GM23338 (cell line): ENCODE measurements around the gene EPS8. TPM values are rescaled to one million over a fixed set of nuclear protein-coding genes. Genes with fewer than 3 reads are reported as not detected.

Experiments used
- ATAC-seq: fragments of 200-7000 bp; cut with Tn5 transposase; 3 replicates; pipeline ENCODE4 v1.9.1; 2020
- DNase-seq: peaks from one replicate; pipeline ENCODE4 v3.0.0-alpha.2; 2015; ENCODE audit warnings: low spot score
- H2AFZ ChIP-seq: fragments of 200-600 bp; sonication (generic); 2 replicates; pipeline ENCODE4 v1.8.0; 2016; ENCODE audit warnings: antibody characterized with exemption, mild to moderate bottlenecking, moderate library complexity
- H3F3A ChIP-seq: fragments of 200-600 bp; sonication (generic); replicated peaks from 2 replicates; pipeline ENCODE4 v1.8.0; 2017; ENCODE audit warnings: antibody characterized with exemption, mixed run types, low read depth
- H3K27ac ChIP-seq: fragments of 200-600 bp; sonication (generic); 2 replicates; pipeline ENCODE4 v1.6.1; 2016; ENCODE audit warnings: low read depth
- H3K27me3 ChIP-seq: fragments of 200-600 bp; sonication (generic); 2 replicates; pipeline ENCODE4 v1.8.0; 2016; ENCODE audit warnings: mild to moderate bottlenecking, mixed run types, moderate library complexity; ENCODE audit not compliant: insufficient read depth
- H3K36me3 ChIP-seq: fragments of 200-600 bp; sonication (generic); 2 replicates; pipeline ENCODE4 v1.8.0; 2016; ENCODE audit warnings: mild to moderate bottlenecking; ENCODE audit not compliant: insufficient read depth
- H3K4me1 ChIP-seq: fragments of 200-600 bp; sonication (generic); 2 replicates; pipeline ENCODE4 v1.8.0; 2016; ENCODE audit warnings: mild to moderate bottlenecking, moderate library complexity; ENCODE audit not compliant: insufficient read depth
- H3K4me2 ChIP-seq: fragments of 200-600 bp; sonication (generic); 2 replicates; pipeline ENCODE4 v1.7.1; 2017; ENCODE audit warnings: mixed run types
- H3K4me3 ChIP-seq: fragments of 200-600 bp; sonication (generic); 2 replicates; pipeline ENCODE4 v1.6.1; 2016; ENCODE audit warnings: mixed run types
- H3K79me2 ChIP-seq: fragments of 200-600 bp; sonication (generic); replicated peaks from 2 replicates; pipeline ENCODE4 v1.8.0; 2017; ENCODE audit warnings: mild to moderate bottlenecking; ENCODE audit not compliant: insufficient read depth
- H3K9me2 ChIP-seq: fragments of 200-600 bp; sonication (generic); 2 replicates; pipeline ENCODE4 v1.8.0; 2017; ENCODE audit not compliant: insufficient read depth
- H4K20me1 ChIP-seq: fragments of 200-600 bp; sonication (generic); replicated peaks from 2 replicates; pipeline ENCODE4 v1.8.0; 2017; ENCODE audit warnings: mild to moderate bottlenecking; ENCODE audit not compliant: insufficient read depth
- H3K27ac Mint-ChIP-seq: 2 replicates; pipeline ENCODE4 v1.8.0; 2020; ENCODE audit warnings: inconsistent platforms, mild to moderate bottlenecking, moderate library complexity, mixed read lengths
- H3K27me3 Mint-ChIP-seq: 3 replicates; pipeline ENCODE4 v1.8.0; 2022; ENCODE audit warnings: low read depth, mild to moderate bottlenecking, moderate library complexity, mixed read lengths, inconsistent platforms; ENCODE audit not compliant: insufficient read depth, poor library complexity
- H3K36me3 Mint-ChIP-seq: 3 replicates; pipeline ENCODE4 v1.8.0; 2021; ENCODE audit warnings: low read depth, mild to moderate bottlenecking, inconsistent platforms, moderate library complexity, mixed read lengths
- H3K4me1 Mint-ChIP-seq: 3 replicates; pipeline ENCODE4 v1.8.0; 2020; ENCODE audit warnings: mild to moderate bottlenecking, inconsistent platforms, mixed read lengths
- H3K4me3 Mint-ChIP-seq: 3 replicates; pipeline ENCODE4 v1.8.0; 2021; ENCODE audit warnings: moderate library complexity, mild to moderate bottlenecking, inconsistent platforms, mixed read lengths
- H3K9me3 Mint-ChIP-seq: 3 replicates; pipeline ENCODE4 v1.8.0; 2020; ENCODE audit warnings: moderate library complexity, mild to moderate bottlenecking, inconsistent platforms, mixed read lengths
- CREB1 ChIP-seq: fragments of 250-450 bp; sonication (Bioruptor Pico); IDR thresholded peaks from 2 replicates; pipeline ENCODE4 v1.5.0; 2020; ENCODE audit warnings: low read depth, mild to moderate bottlenecking, moderate library complexity
- CTCF ChIP-seq, 2 experiments: fragments of 200-600 bp in 1 of 2; sonication (generic) in 1 of 2; conservative IDR thresholded peaks; 2 replicates each; pipeline versions ENCODE4 v1.5.1 to v1.6.1; 2016 to 2017; ENCODE audit warnings: antibody characterized with exemption in 2 of 2, low read depth in 2 of 2, mild to moderate bottlenecking in 2 of 2, moderate library complexity in 1 of 2
- EZH2phosphoT487 ChIP-seq: fragments of 200-600 bp; sonication (generic); IDR thresholded peaks from one replicate; pipeline ENCODE4 v1.8.1; 2018; ENCODE audit warnings: antibody characterized with exemption; ENCODE audit not compliant: unreplicated experiment
- JUNB ChIP-seq: IDR thresholded peaks from one replicate; pipeline ENCODE4 v1.6.1; 2016; ENCODE audit warnings: antibody characterized with exemption; ENCODE audit not compliant: unreplicated experiment
- NANOG ChIP-seq: IDR thresholded peaks from 2 replicates; pipeline ENCODE4 v1.6.1; 2016; ENCODE audit warnings: antibody characterized with exemption, borderline replicate concordance
- POLR2AphosphoS5 ChIP-seq: IDR thresholded peaks from 2 replicates; pipeline ENCODE4 v1.6.1; 2016; ENCODE audit warnings: antibody characterized with exemption, low read depth
- STAT1 ChIP-seq: IDR thresholded peaks from one replicate; pipeline ENCODE4 v1.6.1; 2016; ENCODE audit warnings: antibody characterized with exemption; ENCODE audit not compliant: unreplicated experiment
- ZNF114 ChIP-seq: fragments of 250-450 bp; sonication (Bioruptor Pico); IDR thresholded peaks from 2 replicates; pipeline ENCODE4 v1.5.0; 2020; ENCODE audit warnings: mild to moderate bottlenecking, moderate library complexity
- ZNF331 ChIP-seq: fragments of 250-450 bp; sonication (Bioruptor Pico); IDR thresholded peaks from 2 replicates; pipeline ENCODE4 v1.5.0; 2020; ENCODE audit warnings: low read depth, mild to moderate bottlenecking, moderate library complexity
- ZNF462 ChIP-seq: fragments of 250-450 bp; sonication (Bioruptor Pico); IDR thresholded peaks from 2 replicates; pipeline ENCODE4 v1.5.0; 2020; ENCODE audit warnings: mild to moderate bottlenecking, moderate library complexity
- polyA plus RNA-seq: library from polyadenylated mRNA; unstranded; fragments of >200 nt; fragmentation: Nextera tagmentation; extraction: Ambion mirVana; gene quantifications from 2 replicates; pipeline ENCODE4 v1.2.1, GENCODE V29; 2016
- total RNA-seq: library from RNA; depleted of rRNA; stranded (reverse); fragments of >200 nt; shearing (Covaris generic); gene quantifications from 2 replicates; pipeline ENCODE4 v1.2.3, GENCODE V29; 2014
- TF ChIP-seq, protein P1 (sequence below): IDR thresholded peaks from 2 replicates; pipeline ENCODE4 v1.6.1; 2016; ENCODE audit warnings: antibody characterized with exemption
- TF ChIP-seq, protein P2 (sequence below): IDR thresholded peaks from one replicate; pipeline ENCODE4 v1.6.1; 2018; ENCODE audit warnings: antibody characterized with exemption; ENCODE audit not compliant: unreplicated experiment

The EPS8 gene
- total and polyA plus RNA-seq, 2 experiments from 2014 or later, result 3.5 to 5.4 TPM

DNA sequence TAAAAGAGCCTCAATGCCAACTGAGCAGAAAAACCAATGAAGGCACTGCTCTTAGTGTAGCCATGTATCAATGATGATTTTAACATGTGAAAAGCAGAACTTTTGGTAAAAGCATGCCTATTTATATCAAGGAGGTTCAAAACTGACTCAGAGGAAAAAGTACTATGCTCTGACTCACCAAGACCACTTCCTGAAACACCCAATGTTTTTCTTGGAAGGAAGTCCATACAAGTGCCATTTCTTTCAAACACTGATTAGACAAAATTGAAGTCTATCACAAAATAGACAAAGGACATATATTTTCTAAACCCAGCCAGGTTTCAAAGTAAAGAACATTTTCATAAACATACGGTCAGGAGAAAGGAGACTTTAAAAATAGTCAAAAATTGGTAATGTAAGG lies 88.6 kb downstream of the EPS8 start:
- Histone ChIP-seq H3K79me2 (no peaks in the 10 kb centered on the region), H3F3A (no peaks in the 10 kb centered on the region), H3K4me1 (peaks cover 7% of the 10 kb centered on the region; the same call in 1 of the 2 replicates), H3K4me3 (no peak overlapping the region), H3K4me2 (no peak overlapping the region), H3K9me2 (no peaks in the 10 kb centered on the region), H2AFZ (no peak overlapping the region), H4K20me1 (no peaks in the 10 kb centered on the region), H3K27me3 (no peaks in the 10 kb centered on the region), H3K36me3 (no peaks in the 10 kb centered on the region), H3K27ac (no peak overlapping the region)
- Mint-ChIP-seq H3K27ac (no peak overlapping the region), H3K4me1 (peaks cover 5% of the 10 kb centered on the region; the same call in 2 of the 3 replicates), H3K4me3 (no peak overlapping the region), H3K9me3 (no peaks in the 10 kb centered on the region), H3K27me3 (no peaks in the 10 kb centered on the region), H3K36me3 (no peaks in the 10 kb centered on the region)
- TF ChIP-seq EZH2phosphoT487 (no peak), NANOG (no peak), CREB1 (no peak), STAT1 (no peak), ZNF114 (CRISPR knock-in tag) (no peak), POLR2AphosphoS5 (no peak), JUNB (no peak), ZNF331 (no peak), CTCF (conservative IDR thresholded peaks at IDR 0.05; ENCODE audit: low read depth in 2 of 2) (no peak), ZNF462 (CRISPR knock-in tag) (no peak)
- TF ChIP-seq, protein P1, sequence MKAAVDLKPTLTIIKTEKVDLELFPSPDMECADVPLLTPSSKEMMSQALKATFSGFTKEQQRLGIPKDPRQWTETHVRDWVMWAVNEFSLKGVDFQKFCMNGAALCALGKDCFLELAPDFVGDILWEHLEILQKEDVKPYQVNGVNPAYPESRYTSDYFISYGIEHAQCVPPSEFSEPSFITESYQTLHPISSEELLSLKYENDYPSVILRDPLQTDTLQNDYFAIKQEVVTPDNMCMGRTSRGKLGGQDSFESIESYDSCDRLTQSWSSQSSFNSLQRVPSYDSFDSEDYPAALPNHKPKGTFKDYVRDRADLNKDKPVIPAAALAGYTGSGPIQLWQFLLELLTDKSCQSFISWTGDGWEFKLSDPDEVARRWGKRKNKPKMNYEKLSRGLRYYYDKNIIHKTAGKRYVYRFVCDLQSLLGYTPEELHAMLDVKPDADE, result no peak
- TF ChIP-seq, protein P2, sequence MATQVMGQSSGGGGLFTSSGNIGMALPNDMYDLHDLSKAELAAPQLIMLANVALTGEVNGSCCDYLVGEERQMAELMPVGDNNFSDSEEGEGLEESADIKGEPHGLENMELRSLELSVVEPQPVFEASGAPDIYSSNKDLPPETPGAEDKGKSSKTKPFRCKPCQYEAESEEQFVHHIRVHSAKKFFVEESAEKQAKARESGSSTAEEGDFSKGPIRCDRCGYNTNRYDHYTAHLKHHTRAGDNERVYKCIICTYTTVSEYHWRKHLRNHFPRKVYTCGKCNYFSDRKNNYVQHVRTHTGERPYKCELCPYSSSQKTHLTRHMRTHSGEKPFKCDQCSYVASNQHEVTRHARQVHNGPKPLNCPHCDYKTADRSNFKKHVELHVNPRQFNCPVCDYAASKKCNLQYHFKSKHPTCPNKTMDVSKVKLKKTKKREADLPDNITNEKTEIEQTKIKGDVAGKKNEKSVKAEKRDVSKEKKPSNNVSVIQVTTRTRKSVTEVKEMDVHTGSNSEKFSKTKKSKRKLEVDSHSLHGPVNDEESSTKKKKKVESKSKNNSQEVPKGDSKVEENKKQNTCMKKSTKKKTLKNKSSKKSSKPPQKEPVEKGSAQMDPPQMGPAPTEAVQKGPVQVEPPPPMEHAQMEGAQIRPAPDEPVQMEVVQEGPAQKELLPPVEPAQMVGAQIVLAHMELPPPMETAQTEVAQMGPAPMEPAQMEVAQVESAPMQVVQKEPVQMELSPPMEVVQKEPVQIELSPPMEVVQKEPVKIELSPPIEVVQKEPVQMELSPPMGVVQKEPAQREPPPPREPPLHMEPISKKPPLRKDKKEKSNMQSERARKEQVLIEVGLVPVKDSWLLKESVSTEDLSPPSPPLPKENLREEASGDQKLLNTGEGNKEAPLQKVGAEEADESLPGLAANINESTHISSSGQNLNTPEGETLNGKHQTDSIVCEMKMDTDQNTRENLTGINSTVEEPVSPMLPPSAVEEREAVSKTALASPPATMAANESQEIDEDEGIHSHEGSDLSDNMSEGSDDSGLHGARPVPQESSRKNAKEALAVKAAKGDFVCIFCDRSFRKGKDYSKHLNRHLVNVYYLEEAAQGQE, result no peak
- no peak for ATAC-seq
- no peak for DNase-seq
